ENCODE results near the gene CCDC167.
"Not testable (repeated sequence)": the region's sequence is repeated elsewhere in the genome, so short reads cannot be mapped to it uniquely, and the experiment has no call there.

The CCDC167 gene

DNA sequence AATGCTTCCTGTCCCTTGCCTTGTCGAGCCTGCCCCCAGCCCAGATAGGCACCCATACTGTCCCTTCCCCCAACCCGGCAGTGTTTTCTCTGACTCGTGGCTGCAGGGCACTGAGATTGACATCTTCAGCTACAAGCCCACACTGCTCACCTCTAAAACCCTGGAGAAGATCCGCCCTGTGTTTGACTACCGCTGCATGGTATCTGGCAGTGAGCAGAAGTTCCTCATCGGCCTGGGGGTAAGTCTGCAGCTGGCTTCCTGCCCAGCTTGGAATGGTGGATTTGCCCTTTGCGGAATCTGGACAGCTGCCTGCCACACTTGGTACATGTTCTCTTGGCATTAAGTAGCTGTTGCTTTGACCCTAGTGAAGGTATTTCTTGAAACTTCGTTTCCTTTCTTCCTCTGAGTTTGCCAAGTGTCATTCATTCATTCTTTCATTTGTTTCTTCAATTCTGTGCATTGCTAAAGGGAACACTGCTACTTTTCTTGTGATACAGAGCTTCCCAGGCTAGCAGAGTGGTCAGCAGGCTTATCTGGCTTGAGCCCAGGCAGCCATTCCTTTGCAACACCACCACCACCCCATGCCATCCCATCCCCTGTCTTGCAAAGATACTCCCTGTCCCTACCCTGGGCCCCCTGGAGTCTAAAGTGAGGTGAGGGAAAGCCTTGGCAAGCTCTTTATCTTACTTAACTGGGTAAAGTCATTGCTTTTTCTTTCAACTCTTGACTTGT, 26.2 kb downstream of the CCDC167 start:
- no peak for DNase-seq (ENCODE audit: low read depth)

DNA sequence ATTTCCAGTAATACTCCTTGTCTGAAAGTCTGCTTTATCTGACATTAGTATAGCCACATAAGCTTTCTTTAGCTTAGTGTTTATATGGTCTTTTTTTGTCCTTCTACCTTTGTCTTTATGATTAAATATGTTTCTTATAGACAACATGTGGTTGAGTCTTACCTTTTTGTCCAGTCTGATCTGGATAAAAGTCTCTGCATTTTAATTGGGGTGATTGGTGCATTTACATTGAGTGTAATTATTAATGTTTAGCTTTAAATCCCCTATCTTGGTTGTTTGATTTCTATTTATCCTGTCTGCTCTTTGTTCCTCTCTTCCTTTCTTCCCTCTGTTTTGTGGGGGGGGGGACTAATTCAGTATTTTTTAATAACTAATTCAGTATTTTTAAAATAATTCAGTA, 32.0 kb downstream of the CCDC167 start:
- DNase-seq (ENCODE audit: low read depth) = no peak

- DNase-seq (ENCODE audit: low read depth) = no peak
Measured at GRCh38 chr6:37463110-37463509, 36.6 kb downstream of the CCDC167 start.

DNA sequence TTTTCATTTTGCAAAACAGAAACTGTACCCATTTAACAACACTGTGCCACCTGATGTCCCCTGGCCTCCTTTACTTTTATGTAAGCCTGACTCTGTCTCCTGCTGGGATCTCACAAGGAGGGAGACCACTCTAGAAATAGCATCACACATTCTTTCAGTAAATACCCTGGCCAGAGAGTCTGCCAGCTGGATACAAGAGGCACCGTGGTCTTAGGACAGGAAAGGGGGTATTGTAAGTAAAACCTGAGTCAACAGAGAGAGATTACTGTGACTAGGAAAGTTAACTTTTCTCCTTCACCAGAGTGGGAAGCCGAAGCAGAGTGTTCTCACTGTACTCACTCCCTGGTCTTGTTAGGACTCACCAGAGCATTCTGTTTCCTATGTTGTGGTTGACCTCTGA, 38.9 kb downstream of the CCDC167 start:
- DNase-seq (ENCODE audit: low read depth) = no peak

DNA sequence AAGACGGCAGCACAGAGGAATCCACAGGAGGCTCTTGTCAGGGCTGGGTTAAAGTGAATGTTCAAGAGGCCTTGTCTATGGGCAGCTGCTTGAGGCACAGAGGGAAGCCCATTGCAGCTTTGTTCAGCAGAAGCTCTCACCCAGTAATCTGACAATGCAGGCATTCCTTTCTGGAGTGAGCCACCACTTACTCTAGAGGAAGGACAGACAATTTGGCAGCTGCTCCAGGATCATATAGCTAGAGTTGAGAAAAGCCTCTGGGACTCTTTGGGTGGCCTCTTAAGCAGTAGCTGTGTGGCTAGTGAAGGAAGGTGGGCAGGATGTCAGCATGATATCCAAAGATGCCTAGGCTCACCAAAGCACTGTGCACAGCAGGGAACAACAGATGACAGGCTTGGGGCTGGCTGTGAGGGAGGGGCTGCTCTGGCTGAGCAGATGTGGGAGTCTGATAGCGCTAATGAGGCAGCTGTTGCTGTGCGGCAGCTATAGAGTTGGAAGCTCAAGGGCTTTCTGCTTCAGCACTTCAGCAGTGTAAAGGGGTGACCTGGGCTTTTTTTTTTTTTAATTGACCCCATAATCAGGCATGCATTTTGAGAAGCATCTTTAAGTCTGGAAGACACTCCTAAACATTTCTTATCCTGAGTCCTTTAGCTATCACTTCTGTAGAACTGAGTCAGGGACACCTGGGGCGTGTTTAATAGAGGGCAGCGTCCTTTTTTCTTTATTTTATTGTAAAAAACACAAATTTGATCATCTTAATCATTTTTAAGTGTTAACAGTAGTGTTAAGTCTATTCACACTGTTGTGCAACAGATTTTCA, 39.5 kb downstream of the CCDC167 start:
- DNase-seq (ENCODE audit: low read depth) = no peak

DNA sequence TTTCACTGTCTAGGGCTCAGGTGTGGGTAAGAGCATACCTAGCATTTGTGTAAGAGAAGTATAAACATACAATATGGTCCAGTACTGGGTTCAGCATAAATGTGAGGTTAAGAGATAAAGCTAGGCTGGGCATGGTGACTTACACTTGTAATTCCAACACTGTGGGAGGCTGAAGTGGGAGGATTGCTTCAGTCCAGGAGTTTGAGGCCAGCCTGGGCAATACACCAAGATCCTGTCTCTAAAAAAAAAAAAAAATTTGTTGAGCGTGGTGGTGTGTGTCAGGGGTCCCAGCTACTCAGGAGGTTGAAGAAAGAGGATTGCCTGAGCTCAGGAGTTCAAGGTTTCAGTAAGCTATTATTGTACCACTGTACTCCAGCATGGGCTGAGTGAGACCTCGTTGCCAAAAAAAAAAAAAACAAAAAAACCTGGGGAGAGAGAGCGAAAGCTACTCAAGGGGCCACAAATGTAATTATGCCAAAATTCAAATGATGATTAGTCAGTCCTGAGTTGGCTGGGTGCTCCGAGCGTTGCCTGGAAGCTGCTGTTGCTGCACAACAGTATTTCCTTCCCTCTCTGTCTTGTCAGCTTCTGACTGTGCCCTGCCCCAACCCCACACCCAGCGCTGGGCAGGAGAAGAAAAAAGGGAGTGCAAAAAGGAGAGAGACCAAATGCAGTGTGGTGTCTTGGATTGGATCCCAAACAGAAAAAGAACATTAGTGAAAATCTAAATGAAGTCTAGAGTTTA, 42.7 kb downstream of the CCDC167 start:
- DNase-seq (ENCODE audit: low read depth) = peak; percentile 82

GRCh38 chr6:37456126-37456525, 43.6 kb downstream of the CCDC167 start:
- DNase-seq (ENCODE audit: low read depth) = peak; percentile 73

DNA sequence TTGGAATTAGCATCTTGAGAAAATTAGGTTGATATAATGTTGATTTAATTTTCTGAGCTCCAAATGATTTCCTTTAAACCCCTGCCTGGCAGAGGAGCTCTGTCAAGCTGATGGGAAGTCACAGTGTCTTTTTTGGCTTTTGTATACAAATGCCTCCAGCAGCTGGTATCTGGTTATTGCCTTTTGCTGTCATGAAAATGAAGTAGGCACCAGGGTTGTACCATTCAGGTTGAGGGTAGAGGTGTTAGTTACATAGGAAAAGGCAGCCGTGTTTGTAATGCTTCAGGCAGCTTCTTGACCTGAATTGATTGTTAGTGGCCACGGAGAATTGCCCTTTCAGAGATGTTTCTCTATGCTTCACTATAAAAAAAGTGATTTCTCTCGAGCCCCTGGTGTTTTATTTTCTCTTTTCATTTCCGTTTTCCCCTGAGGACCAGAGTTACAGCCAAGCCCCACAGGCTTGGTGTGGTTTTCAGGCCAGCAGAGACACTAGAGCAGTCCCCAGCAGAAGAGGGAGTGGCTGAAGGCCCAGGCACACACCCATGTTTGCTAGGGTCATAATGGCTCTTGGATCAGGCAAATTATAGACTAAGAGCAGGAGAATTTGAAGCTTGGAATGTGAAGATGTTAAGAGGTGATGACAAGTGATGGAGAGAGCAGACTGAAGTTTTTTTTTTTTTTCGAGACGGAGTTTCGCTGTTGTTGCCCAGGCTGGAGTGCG, 45.1 kb downstream of the CCDC167 start:
- no peak for DNase-seq (ENCODE audit: low read depth)

GRCh38 chr6:37452522-37452921, 47.2 kb downstream of the CCDC167 start:
- no peak for DNase-seq (ENCODE audit: low read depth)

GRCh38 chr6:37451441-37452193, 48.1 kb downstream of the CCDC167 start:
- no peak for DNase-seq (ENCODE audit: low read depth)

- DNase-seq (ENCODE audit: low read depth) = no peak
Measured at GRCh38 chr6:37449984-37450383, 49.7 kb downstream of the CCDC167 start.

DNA sequence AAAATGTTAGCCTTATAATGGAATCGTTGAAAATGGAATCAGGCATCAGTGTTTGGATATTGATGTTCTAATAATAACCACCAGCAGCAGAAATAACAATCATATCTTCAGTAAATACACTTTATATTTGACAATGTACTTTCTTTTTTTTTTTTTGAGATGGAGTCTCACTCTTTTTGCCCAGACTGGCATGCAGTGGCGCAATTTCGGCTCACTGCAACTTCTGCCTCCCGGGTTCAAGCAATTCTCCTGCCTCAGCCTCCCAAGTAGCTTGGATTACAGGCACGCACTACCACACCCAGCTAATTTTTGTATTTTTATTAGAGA, 56.5 kb downstream of the CCDC167 start:
- not testable (repeated sequence) for DNase-seq (ENCODE audit: low read depth)

DNA sequence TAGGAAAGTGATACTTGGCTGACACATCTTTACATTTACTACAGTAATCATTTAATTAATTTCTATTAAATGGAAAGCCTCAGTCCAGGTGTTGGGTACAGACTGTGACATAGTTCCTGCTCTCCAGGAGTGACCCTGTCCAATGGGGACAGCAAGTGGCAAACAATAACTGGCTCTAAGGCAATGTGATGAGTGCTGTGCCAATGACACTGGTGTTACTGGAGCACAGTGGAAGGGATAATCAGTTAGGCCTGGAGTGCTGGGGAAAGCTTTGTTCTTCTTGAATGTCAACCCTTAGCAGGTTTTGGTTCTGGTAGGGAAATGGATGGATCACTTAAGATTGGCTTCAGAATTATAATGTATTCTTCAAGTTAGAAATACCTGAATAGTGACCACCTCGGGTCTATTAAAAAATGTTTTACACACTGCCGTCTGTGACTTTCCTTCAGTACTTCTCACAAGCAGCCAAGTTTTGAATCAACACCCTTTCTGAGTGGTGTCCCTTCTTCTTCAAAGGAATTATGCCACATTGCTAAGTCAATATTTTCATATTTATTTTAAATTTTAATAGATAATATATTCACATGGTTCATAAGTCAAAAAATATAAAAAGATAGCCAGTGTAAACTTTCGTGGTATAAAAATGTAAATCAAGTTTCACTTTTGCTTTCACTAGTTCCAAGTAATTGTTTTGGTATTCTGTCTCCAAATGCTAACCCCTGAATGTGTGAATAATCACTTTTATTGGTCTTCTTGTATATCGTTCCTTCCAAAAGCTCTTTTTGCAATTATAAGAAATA, 57.1 kb downstream of the CCDC167 start:
- no peak for DNase-seq (ENCODE audit: low read depth)

DNA sequence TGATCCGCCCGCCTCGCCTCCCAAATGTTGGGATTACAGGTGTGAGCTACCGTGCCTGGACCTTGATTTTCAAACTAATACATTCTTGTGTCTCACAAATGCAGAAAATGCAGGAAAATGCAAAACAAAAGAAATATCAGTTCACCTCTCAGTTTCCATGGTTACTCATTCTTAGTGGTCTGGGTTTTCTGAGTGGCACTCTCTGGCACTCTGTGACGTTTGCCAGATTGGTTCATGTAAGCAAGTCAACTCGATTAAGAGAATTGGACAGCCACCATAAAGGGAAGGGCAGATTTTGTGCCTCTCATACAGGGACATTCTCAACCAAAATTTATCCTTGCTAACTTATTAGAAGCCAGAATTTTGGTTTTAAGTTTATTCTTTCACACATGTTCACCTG, 58.0 kb downstream of the CCDC167 start:
- DNase-seq (ENCODE audit: low read depth) = no peak

GRCh38 chr6:37438930-37439329, 60.8 kb downstream of the CCDC167 start:
- DNase-seq (ENCODE audit: low read depth) = no peak

DNA sequence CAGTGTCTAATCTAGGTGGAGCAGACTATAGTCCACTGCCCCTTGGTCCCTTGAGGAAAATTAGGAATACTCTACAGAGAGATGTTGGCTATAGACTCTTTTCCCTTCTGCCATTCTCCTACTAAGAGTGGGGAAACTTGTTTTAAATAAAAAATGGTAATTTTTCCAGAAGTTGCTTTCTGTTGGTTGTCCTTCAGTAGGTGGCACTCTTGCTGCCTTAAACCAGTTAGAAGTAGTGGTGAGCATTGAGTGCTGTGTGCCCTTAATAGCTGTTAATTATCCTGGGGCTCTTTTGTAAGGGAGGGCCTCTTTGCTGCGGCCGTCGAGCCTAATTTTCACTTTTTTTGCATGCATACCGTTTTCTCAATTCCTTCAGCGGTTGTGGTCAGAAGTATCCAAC, 63.9 kb downstream of the CCDC167 start:
- DNase-seq (ENCODE audit: low read depth) = no peak

DNA sequence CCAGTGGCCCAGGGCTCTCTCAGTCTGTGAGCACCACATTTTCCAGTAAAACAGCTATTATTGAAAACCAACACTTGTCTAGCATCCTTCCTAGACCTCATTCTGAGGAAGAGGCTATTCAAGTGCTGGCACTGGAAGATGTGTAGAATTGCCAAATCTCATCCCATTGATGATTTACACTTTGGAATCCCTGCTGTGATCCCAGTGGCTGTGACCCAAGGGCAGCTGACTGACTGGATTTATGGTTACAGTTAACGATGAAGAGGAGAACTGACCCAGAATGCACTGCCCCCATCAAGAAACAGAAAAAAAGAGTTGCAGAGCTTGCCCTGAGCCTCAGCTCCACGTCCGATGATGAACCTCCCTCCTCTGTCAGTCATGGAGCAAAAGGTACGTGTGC, 64.3 kb downstream of the CCDC167 start:
- DNase-seq (ENCODE audit: low read depth) = no peak

DNA sequence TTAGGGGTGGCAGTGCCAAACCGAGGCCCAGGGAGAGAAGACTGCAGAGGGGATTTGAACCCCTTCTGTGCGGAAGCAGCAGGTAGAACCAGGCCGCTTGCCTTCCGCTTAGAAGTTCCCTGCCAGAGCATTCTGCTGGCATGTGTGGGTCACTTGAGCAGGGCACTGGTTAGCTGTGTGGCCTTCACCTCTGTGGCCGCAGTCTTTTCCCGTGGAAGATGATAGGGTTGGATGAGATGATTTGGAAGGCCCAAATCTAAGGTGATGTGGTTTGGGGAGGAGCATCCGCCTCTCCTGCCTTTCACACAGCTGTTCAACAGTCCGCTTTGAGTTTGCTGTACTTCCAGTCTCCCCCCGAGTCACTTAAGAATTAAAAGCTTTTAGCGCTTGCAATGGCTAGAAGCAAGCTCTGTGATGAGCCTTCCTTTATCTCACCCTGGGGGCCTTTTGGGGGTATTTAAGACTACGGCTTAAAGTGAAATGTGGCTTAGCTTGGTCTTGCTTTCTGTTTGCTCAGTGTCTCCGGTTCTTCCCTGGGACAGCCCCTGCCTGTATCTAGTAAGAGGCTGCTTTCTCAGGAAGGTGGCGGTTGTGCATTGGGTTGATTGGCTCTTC, 65.9 kb downstream of the CCDC167 start:
- no peak for DNase-seq (ENCODE audit: low read depth)

All from GM04503 (cell line).